ENCODE measurements around the gene PITPNM3.

- TF ChIP-seq, protein P1, sequence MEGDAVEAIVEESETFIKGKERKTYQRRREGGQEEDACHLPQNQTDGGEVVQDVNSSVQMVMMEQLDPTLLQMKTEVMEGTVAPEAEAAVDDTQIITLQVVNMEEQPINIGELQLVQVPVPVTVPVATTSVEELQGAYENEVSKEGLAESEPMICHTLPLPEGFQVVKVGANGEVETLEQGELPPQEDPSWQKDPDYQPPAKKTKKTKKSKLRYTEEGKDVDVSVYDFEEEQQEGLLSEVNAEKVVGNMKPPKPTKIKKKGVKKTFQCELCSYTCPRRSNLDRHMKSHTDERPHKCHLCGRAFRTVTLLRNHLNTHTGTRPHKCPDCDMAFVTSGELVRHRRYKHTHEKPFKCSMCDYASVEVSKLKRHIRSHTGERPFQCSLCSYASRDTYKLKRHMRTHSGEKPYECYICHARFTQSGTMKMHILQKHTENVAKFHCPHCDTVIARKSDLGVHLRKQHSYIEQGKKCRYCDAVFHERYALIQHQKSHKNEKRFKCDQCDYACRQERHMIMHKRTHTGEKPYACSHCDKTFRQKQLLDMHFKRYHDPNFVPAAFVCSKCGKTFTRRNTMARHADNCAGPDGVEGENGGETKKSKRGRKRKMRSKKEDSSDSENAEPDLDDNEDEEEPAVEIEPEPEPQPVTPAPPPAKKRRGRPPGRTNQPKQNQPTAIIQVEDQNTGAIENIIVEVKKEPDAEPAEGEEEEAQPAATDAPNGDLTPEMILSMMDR (IDR thresholded peaks at IDR 0.05): no peak
- TF ChIP-seq POLR2A (IDR thresholded peaks at IDR 0.05) (no peak), POLR2AphosphoS5 (IDR thresholded peaks at IDR 0.05; ENCODE audit: insufficient read depth in 1 of 2, low read depth in 1 of 2) (no peak)
Measured at GRCh38 chr17:6462692-6463091, 93.7 kb downstream of the PITPNM3 start.
